Measurements from ENCODE around the gene NR2F1.

- TF ChIP-seq EZH2 (IDR thresholded peaks at IDR 0.05; ENCODE audit: borderline replicate concordance, low read length), result no peak
- TF ChIP-seq, protein P1, sequence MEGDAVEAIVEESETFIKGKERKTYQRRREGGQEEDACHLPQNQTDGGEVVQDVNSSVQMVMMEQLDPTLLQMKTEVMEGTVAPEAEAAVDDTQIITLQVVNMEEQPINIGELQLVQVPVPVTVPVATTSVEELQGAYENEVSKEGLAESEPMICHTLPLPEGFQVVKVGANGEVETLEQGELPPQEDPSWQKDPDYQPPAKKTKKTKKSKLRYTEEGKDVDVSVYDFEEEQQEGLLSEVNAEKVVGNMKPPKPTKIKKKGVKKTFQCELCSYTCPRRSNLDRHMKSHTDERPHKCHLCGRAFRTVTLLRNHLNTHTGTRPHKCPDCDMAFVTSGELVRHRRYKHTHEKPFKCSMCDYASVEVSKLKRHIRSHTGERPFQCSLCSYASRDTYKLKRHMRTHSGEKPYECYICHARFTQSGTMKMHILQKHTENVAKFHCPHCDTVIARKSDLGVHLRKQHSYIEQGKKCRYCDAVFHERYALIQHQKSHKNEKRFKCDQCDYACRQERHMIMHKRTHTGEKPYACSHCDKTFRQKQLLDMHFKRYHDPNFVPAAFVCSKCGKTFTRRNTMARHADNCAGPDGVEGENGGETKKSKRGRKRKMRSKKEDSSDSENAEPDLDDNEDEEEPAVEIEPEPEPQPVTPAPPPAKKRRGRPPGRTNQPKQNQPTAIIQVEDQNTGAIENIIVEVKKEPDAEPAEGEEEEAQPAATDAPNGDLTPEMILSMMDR (conservative IDR thresholded peaks at IDR 0.05 in 1 of 2, IDR thresholded peaks at IDR 0.05 in 1 of 2; ENCODE audit: extremely low read depth in 1 of 2, insufficient read depth in 1 of 2, low read depth in 1 of 2, low read length in 2 of 2), result no peak
These were observed 907 bp upstream of the NR2F1 start for GRCh38 chr5:93582167-93582462.
